RPMI8226 (cell line): ENCODE results near the gene FHOD3.
"Not testable (repeated sequence)": the region's sequence is repeated elsewhere in the genome, so short reads cannot be mapped to it uniquely, and the experiment has no call there.

Experiments used
- DNase-seq: peaks from one replicate; pipeline ENCODE4 v3.0.0-alpha.2; 2015

FHOD3 gene

DNA sequence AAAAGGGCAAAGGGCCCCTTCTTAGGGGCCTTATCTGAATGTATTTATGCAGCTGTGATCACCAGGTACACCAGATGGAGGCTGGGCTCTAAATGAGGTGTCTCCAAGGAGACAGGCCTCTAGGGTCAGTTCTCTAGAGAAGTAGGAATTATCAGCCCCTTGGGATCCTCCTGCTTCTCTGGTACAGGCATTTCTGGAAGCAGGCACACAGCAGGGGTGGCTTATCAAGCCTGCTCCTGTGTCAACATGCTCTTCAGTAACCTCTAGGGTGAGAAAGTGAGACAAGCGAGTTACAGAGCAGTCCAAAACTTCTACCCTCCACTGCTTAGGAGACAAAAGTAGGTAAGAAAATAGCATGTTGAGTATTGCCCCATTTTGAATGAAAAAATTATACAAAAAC, 517.5 kb downstream of the FHOD3 start:
- DNase-seq: no peak

DNA sequence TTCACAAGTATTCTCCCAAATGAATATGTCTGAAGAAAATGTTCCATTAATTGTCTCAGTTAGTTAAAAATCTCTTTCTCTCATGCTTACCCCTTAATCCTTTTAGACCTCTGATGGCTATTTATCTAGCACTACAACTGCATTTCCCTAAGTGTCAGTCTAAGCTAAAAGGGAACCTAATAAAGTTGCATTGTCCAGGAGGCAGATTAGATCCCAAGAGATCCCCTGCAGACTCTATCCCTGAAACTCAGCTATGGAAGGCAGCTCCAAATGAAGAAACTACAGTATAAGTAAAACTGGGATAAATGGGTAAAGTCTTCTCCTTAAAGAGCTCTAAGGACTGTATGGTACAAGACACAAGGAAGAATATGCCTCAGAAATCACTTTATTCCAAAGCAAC, 518.6 kb downstream of the FHOD3 start:
- DNase-seq: not testable (repeated sequence)

DNA sequence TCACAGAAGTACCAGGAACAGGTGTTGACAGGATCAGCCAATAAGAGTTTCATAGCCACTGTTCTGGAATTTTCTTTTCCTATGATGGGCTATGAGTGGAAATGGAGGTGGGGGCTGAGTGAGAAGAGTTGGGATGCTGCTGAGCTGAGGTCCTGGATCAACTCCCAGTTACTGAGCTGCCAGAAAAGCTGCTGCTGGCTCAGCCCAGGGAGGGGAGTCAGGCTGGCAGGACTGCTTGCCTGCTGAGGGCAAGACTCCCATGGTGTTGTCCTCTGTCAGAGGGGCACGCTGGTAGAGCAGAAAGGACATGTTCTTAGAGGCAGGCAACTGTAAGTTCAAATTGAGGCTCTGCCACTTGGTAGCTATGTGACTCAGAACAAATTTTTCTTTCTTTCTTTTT, 519.5 kb downstream of the FHOD3 start:
- no peak for DNase-seq

DNA sequence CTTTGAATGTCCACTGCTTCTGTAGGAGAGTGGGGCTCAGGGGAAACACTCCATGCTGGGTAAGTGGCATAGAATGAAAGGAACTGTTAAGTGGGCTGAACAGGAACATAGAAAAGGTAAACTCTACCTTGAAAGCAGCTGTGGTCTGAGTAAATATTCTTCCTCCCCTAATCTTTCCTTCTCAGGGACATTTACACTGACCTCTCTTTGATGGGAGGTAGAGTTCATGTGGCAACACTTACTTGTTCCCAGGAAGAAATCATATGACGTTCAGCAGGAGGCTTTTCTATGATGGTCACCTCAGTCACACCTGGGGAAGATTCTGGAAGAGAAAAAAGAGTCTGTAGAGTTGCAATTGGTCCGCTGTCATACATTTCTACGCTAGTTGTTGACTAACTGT, 521.1 kb downstream of the FHOD3 start:
- DNase-seq: no peak

DNA sequence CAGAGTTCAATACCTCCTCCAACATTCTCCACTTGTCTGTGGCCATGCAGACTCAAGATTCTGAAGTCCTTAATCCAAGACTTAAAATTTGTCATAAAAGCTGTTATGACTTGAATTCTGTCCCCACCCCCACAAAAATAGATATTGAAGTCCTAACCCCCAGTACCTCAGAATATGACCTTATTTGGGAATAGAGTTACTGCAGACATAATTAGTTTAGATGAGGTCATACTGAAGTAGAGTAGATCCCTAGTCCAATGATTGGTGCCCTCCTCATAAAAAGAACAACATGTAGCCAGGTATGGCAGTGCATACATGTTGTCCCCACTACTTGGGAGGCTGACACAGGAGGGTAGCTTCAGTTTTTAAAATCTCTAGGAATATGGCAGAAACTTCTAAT, 522.1 kb downstream of the FHOD3 start:
- no peak for DNase-seq

DNA sequence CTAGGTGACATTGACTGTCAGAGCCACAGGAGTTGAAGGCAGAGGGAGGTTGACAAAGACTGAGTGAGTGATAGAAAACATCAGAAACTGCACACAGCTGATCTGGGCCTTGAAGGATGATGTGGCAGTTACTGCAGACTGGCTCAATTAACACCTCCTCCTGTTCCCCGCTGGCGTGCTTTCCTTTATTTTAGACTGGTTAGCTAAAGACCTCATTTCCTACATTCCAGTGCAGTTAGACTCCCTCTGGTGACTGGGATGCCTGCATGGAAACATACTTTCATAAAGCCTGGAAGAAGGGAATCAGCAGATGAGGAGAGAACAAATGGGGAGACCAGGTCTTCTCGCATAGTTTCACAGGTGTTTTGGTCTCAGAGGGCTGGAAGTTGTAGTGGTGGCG, 524.2 kb downstream of the FHOD3 start:
- no peak for DNase-seq

DNA sequence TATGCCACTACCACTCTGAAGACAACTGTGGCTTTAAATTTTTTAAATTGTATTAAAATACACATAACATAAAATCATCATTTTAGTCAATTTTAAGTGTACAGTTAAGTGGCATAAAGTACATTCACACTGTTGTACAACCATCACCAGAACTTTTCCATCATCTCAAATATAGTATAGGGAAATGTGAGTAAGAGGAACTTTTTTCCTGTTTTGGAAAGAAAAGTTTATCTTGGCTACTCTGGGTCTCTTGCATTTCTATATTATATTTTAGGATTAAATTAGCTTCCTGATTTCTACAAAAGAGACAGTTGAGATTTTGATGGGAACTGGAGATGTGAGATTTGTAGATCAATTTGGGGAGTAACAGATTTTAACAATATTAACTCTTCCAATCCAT, 528.0 kb downstream of the FHOD3 start:
- no peak for DNase-seq

DNA sequence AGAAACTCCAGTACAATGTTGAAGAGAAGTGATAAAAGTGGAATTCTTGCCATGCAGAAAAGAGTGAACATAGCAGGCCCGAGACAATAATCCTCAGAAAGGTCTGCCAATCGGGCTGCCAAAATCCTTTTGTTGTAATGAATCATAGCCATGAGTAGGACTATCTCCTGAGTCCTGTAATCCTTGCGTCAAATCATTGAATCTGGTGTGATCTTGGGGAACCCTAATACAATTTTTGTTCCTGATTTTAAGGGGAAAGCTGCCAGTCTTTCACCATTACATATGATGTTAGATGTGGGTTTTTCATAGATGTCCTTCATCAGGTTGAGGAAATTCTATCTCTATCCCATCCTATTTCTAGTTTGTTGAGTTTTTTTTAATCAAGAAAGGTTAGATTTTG, 529.0 kb downstream of the FHOD3 start:
- DNase-seq: no peak

DNA sequence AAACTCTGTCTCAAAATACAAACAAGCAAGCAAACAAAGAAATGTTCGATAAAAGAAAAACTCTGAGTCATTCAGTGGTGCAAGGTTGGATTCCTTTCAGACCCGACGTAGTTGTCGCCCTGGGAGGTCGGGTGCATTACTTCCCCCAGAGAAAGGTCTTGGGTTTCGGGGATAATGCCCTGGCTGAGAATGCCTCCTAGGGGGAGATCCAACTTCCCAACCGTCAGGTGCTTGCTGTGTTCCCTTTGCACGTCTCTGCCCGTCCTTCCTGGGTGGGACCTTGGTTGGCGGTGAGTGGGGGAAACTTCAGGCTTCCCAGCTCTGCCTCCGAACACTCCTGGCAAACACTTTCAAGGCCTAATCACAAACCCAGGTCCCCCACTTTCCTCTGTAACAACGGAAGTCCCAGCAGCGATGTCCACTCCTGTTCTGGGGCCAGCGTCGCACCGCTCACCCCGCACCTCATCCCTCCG, 530.7 kb downstream of the FHOD3 start:
- no peak for DNase-seq

DNA sequence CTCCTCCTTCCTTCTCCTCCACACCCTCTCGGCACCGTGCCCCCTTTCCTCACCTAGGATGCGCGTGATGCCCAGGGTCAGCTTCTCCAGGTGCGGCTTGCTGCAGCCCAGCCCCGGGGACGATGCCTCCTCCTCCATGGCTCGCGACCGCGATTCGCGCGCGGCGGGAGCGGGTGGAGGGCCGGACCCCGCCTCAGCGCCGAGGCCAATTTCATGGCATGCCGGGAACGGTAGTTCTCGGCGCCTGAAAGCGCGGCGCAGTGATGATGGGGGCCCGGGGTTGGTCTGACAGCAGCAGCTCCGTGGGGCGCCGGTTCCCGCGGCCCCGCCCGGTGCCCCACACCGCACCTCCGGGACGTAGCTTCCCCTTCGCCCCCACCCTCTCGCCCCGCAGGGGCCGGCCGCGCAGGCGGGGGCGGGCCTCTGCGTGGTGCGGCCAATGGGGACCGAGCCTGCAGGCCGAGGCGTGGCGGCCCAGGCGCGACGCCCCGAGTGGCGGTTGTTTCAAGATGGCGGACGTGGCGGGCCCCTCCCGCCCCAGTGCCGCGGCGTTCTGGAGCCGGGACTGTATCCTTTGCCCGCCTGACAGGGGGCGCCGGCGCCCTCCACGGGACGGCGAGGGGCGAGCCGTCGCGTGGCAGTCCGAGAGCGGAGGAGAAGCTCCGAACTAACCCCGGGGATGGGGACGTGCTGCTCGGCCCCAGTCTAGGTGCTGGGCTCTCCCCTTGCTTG, 531.3 kb downstream of the FHOD3 start, which contains the start of the genes KIAA1328 and TPGS2:
KIAA1328 (plus strand) TSS at position 498 of the 732 bp plus-strand sequence; CDS start at position 510, 12 bp downstream.
TPGS2 (minus strand) TSS at position 373 of the 732 bp plus-strand sequence; CDS start at position 138, 235 bp downstream.
- peak; percentile 93 for DNase-seq
